AG04450 (cell line): Measurements from ENCODE around the gene ADGRD1. TPM values are rescaled to one million over a fixed set of nuclear protein-coding genes. Genes with fewer than 3 reads are reported as not detected.

ENCODE experiments used
- CTCF ChIA-PET: fragments of 300-600, 350-600 bp; formaldehyde crosslinking; extraction: SDS; loops from one replicate; lab custom pipeline; 2022; ENCODE audit warnings: antibody characterized with exemption, inconsistent platforms; lab: Charles Lee
- POLR2A ChIA-PET: fragments of 350-600 bp; formaldehyde crosslinking; extraction: SDS; loops from one replicate; lab custom pipeline; 2021; ENCODE audit warnings: antibody characterized with exemption, inconsistent platforms; lab: Yijun Ruan, JAX
- DNase-seq: peaks from one replicate; pipeline ENCODE4 v3.0.0-alpha.2; 2011; ENCODE audit warnings: low read depth, low spot score
- H3K27ac ChIP-seq: one replicate; pipeline ENCODE4 v1.5.1; 2012; ENCODE audit warnings: low read depth, low read length, control low read depth
- H3K27me3 ChIP-seq: one replicate; pipeline ENCODE4 v1.6.0; 2012; ENCODE audit warnings: low read length; ENCODE audit not compliant: control insufficient read depth, insufficient read depth
- H3K4me3 ChIP-seq: 2 replicates; pipeline ENCODE4 v1.5.1; 2011; ENCODE audit warnings: mild to moderate bottlenecking, low read depth, low read length, control low read depth
- H3K9me3 ChIP-seq: 2 replicates; pipeline ENCODE4 v1.5.1; 2012; ENCODE audit warnings: low read length; ENCODE audit not compliant: control insufficient read depth, insufficient read depth
- CTCF ChIP-seq: IDR thresholded peaks from 2 replicates; pipeline ENCODE4 v1.5.1; 2011; ENCODE audit warnings: low read depth, low read length, control low read depth, inconsistent platforms
- polyA plus RNA-seq: library from polyadenylated mRNA; depleted of rRNA; stranded (reverse); fragments of >200 nt; gene quantifications from 2 replicates; pipeline ENCODE4 v1.2.3, GENCODE V29; 2011

Gene ADGRD1
- polyA plus RNA-seq, 1 experiment, result 0.05 TPM

GRCh38 chr12:131018808-131019397 is 65.2 kb downstream of the ADGRD1 start:
- TF ChIP-seq CTCF, result no peak
- ChIA-PET CTCF (no interaction called here), POLR2A (no interaction called here)
- H3K9me3 ChIP-seq, result peaks cover 77% of the 10 kb centered on the region
- DNase-seq, result no peak
- no peak overlapping the region for H3K27ac ChIP-seq
- H3K4me3 ChIP-seq, result no peak overlapping the region
- H3K27me3 ChIP-seq, result no peaks in the 10 kb centered on the region

DNA sequence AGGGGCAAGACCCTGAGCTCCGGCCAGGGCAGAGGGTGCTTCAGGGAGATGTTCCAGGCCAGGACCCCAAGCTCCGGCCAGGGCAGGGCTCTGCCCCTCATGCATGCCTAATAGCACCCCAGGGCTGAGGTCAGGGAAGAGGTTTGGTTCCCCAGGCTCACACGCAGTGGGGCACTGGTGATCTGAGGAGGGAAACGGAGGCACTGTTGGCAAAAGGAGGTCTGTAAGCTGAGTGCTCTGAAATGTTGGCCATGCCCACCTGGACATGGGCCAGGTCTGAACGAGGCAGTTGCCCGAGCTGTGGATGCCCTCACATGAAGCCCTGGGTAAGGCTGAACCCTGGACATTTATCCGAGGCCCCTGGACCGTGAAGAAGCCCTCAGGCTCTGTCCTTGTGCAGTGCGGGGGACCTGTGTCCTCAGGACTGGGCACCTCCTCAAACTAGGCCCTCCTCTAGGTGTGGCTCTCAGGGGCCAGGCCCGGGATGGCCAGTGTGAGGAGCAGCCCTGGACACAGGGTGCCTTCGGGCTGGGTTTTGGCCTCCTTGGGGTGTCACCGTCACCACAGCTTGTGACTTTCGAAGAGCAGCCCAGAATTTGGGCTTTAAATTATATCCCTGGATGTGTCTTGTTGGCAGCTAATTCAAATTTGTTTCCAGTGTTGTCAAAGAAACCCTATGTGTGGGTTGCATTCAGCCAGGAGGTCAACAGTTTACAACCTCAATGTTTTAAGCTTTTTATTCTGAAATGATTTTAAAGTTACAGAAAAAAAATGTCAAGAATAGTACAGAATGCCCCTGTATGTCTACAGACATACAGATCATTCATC is 66.8 kb downstream of the ADGRD1 start:
- CTCF ChIA-PET, result no interaction called here

GRCh38 chr12:131021154-131021541 is 67.4 kb downstream of the ADGRD1 start:
- no peak for DNase-seq
- H3K27ac ChIP-seq, result no peak overlapping the region
- ChIA-PET POLR2A (no interaction called here), CTCF (no interaction called here)
- H3K4me3 ChIP-seq, result no peak overlapping the region
- no peak for TF ChIP-seq CTCF
- H3K27me3 ChIP-seq, result no peaks in the 10 kb centered on the region
- H3K9me3 ChIP-seq, result peaks cover 71% of the 10 kb centered on the region

More for the DNA sequence above, 66.8 kb downstream of the ADGRD1 start:
- POLR2A ChIA-PET, result no interaction called here
- Histone ChIP-seq H3K4me3 (no peak overlapping the region), H3K27ac (no peak overlapping the region), H3K27me3 (no peaks in the 10 kb centered on the region), H3K9me3 (peaks cover 72% of the 10 kb centered on the region)
- no peak for TF ChIP-seq CTCF
- DNase-seq, result no peak

GRCh38 chr12:131024026-131024425 is 70.3 kb downstream of the ADGRD1 start:
- POLR2A ChIA-PET, result no interaction called here
- Histone ChIP-seq H3K9me3 (peaks cover 61% of the 10 kb centered on the region), H3K27ac (no peak overlapping the region), H3K4me3 (no peak overlapping the region), H3K27me3 (no peaks in the 10 kb centered on the region)
- no peak for DNase-seq
- CTCF ChIA-PET, result no interaction called here
- TF ChIP-seq CTCF, result no peak

DNA sequence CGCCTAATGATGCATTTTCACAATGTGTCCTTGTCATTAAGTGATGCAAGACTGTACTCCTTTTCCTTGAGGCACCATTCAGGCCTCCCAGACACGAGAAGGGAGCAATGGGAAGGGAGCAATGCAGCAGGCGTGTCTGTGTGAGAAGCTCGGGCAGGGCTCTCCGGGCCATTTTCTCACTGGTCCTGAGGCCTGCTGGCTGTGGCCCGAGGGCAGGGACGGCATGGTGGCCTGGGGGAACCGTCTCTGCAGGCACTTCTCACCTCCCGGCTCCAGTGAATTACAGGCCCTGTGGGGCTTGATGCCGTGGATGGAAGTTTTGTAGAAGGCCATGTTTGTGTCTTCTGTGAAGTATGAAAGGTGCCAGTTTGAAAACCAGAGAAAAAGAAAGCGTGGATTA is 71.0 kb downstream of the ADGRD1 start:
- Histone ChIP-seq H3K4me3 (no peak overlapping the region), H3K27ac (no peak overlapping the region), H3K27me3 (no peaks in the 10 kb centered on the region), H3K9me3 (peaks cover 61% of the 10 kb centered on the region)
- POLR2A ChIA-PET, result no interaction called here
- DNase-seq, result no peak
- no peak for TF ChIP-seq CTCF
- CTCF ChIA-PET, result no interaction called here
